HG03097 (cell line): ENCODE results near the gene ZNF516.

ENCODE experiments used
- ATAC-seq: cut with Tn5 transposase; IDR thresholded peaks from one replicate; pipeline ENCODE4 v1.9.1; 2021; ENCODE audit not compliant: unreplicated experiment, low FRiP score

Gene ZNF516

GRCh38 chr18:76349067-76349715 lies 145.9 kb downstream of the ZNF516 start:
- no peak for ATAC-seq

GRCh38 chr18:76348267-76349066 lies 146.6 kb downstream of the ZNF516 start:
- no peak for ATAC-seq

- ATAC-seq, result no peak
Measured at GRCh38 chr18:76347341-76347740, 147.7 kb downstream of the ZNF516 start.

- ATAC-seq, result no peak
Measured at GRCh38 chr18:76346490-76347130, 148.4 kb downstream of the ZNF516 start.

GRCh38 chr18:76345901-76346300 lies 149.1 kb downstream of the ZNF516 start:
- ATAC-seq, result no peak

GRCh38 chr18:76343938-76344569 lies 151.0 kb downstream of the ZNF516 start:
- ATAC-seq, result no peak

GRCh38 chr18:76340410-76340809 lies 154.6 kb downstream of the ZNF516 start:
- ATAC-seq, result no peak

GRCh38 chr18:76339246-76339620 lies 155.8 kb downstream of the ZNF516 start:
- no peak for ATAC-seq

- ATAC-seq, result no peak
Measured at GRCh38 chr18:76338619-76339245, 156.3 kb downstream of the ZNF516 start.

GRCh38 chr18:76338088-76338487 lies 157.0 kb downstream of the ZNF516 start:
- ATAC-seq, result no peak

- no peak for ATAC-seq
Measured at GRCh38 chr18:76335859-76336640, 159.0 kb downstream of the ZNF516 start.

- ATAC-seq, result no peak
Measured at GRCh38 chr18:76328140-76328539, 166.9 kb downstream of the ZNF516 start.

GRCh38 chr18:76323891-76324290 lies 171.2 kb downstream of the ZNF516 start:
- ATAC-seq, result no peak

- no peak for ATAC-seq
Measured at GRCh38 chr18:76322686-76323085, 172.4 kb downstream of the ZNF516 start.

GRCh38 chr18:76319366-76319765 lies 175.7 kb downstream of the ZNF516 start:
- ATAC-seq, result no peak

GRCh38 chr18:76318607-76319006 lies 176.4 kb downstream of the ZNF516 start:
- ATAC-seq, result no peak

GRCh38 chr18:76317136-76317535 lies 177.9 kb downstream of the ZNF516 start:
- ATAC-seq, result no peak

GRCh38 chr18:76315722-76316230 lies 179.3 kb downstream of the ZNF516 start:
- no peak for ATAC-seq

GRCh38 chr18:76314496-76314895 lies 180.5 kb downstream of the ZNF516 start:
- no peak for ATAC-seq

GRCh38 chr18:76314015-76314414 lies 181.0 kb downstream of the ZNF516 start:
- no peak for ATAC-seq
